NCI-H524 treated with DMSO at 0.1 percent for 48 hours (cell line): ENCODE results near the gene SST.

Experiments used
- DNase-seq: peaks from one replicate; lab custom pipeline; 2025; lab: John Stamatoyannopoulos, UW

Gene SST

GRCh38 chr3:187669675-187670504, at the start of gene SST:
Gene SST, minus strand, starts transcription at chr3:187670394. Its CDS starts 103 bp downstream, at chr3:187670291.
- no peak for DNase-seq

GRCh38 chr3:187719628-187720336, 49.6 kb upstream of the SST start:
- DNase-seq, result no peak

GRCh38 chr3:187718802-187719201, 48.6 kb upstream of the SST start:
- no peak for DNase-seq

- DNase-seq, result no peak
Observed at GRCh38 chr3:187717572-187717971, 47.4 kb upstream of the SST start.

- DNase-seq, result peak; percentile 12
Observed at GRCh38 chr3:187714404-187714979, 44.3 kb upstream of the SST start.

- DNase-seq, result peak; percentile 4
Observed at GRCh38 chr3:187713504-187713903, 43.3 kb upstream of the SST start.

- peak; percentile 9 for DNase-seq
Observed at GRCh38 chr3:187709155-187709554, 39.0 kb upstream of the SST start.

- DNase-seq, result no peak
Observed at GRCh38 chr3:187708696-187709095, 38.5 kb upstream of the SST start.

- no peak for DNase-seq
Observed at GRCh38 chr3:187706971-187707370, 36.8 kb upstream of the SST start.

- DNase-seq, result no peak
Observed at GRCh38 chr3:187705164-187705563, 35.0 kb upstream of the SST start.

- no peak for DNase-seq
Observed at GRCh38 chr3:187702507-187703033, 32.4 kb upstream of the SST start, which contains the start of gene RTP2. Gene RTP2, minus strand, starts transcription at chr3:187702557. Its CDS starts 429 bp downstream, at chr3:187702128.

GRCh38 chr3:187700249-187700648, 30.1 kb upstream of the SST start:
- DNase-seq, result no peak

GRCh38 chr3:187698499-187699399, 28.6 kb upstream of the SST start:
- no peak for DNase-seq

- no peak for DNase-seq
Observed at GRCh38 chr3:187696021-187696420, 25.8 kb upstream of the SST start.

- no peak for DNase-seq
Observed at GRCh38 chr3:187695449-187695848, 25.3 kb upstream of the SST start.

- DNase-seq, result no peak
Observed at GRCh38 chr3:187694801-187695200, 24.6 kb upstream of the SST start.

- no peak for DNase-seq
Observed at GRCh38 chr3:187693431-187693830, 23.2 kb upstream of the SST start.

GRCh38 chr3:187689984-187690383, 19.8 kb upstream of the SST start:
- DNase-seq, result no peak

GRCh38 chr3:187686621-187687273, 16.6 kb upstream of the SST start:
- DNase-seq, result no peak

- DNase-seq, result no peak
Observed at GRCh38 chr3:187685948-187686347, 15.8 kb upstream of the SST start.

GRCh38 chr3:187684880-187685279, 14.7 kb upstream of the SST start:
- DNase-seq, result no peak
